CD14-positive monocyte (primary cell): ENCODE data around the gene FAM110D. TPM values are rescaled to one million over a fixed set of nuclear protein-coding genes. Genes with fewer than 3 reads are reported as not detected.

Source experiments
- DNase-seq, 3 donors: peaks; one replicate each; pipeline ENCODE4 v3.0.0-alpha.2; 2011 to 2022
- H2AFZ ChIP-seq: 2 replicates; pipeline ENCODE4 v1.6.0; 2012; ENCODE audit warnings: mild to moderate bottlenecking, low read depth, low read length, inconsistent platforms; ENCODE audit not compliant: insufficient read depth, poor library complexity, severe bottlenecking
- H3K27ac ChIP-seq, 2 donors: 1 replicate in 1 of 2; 2 replicates in 1 of 2; pipeline ENCODE4 v1.5.1; 2012 to 2013; ENCODE audit warnings: low read length in 2 of 2, control low read depth in 1 of 2, inconsistent platforms in 1 of 2, low read depth in 1 of 2, mild to moderate bottlenecking in 1 of 2
- H3K27me3 ChIP-seq, 2 donors: one replicate each; pipeline versions ENCODE4 v1.6.0 to v1.6.1; 2011 to 2013; ENCODE audit warnings: low read length in 2 of 2; ENCODE audit not compliant: control insufficient read depth in 2 of 2, insufficient read depth in 2 of 2
- H3K36me3 ChIP-seq, 2 donors: replicated peaks in 1 of 2; 1 replicate in 1 of 2; 2 replicates in 1 of 2; pipeline versions ENCODE4 v1.5.1 to v1.6.1; 2012 to 2013; ENCODE audit warnings: low read length in 2 of 2, control low read depth in 1 of 2, inconsistent platforms in 1 of 2, mild to moderate bottlenecking in 1 of 2; ENCODE audit not compliant: insufficient read depth in 2 of 2, control insufficient read depth in 1 of 2
- H3K4me1 ChIP-seq, 2 donors: 1 replicate in 1 of 2; 2 replicates in 1 of 2; pipeline versions ENCODE4 v1.5.1 to v1.6.1; 2012 to 2013; ENCODE audit warnings: low read length in 2 of 2, control low read depth in 1 of 2, inconsistent platforms in 1 of 2, mild to moderate bottlenecking in 1 of 2, moderate library complexity in 1 of 2; ENCODE audit not compliant: insufficient read depth in 2 of 2, control insufficient read depth in 1 of 2
- H3K4me2 ChIP-seq: replicated peaks from 2 replicates; pipeline ENCODE3; 2012; ENCODE audit warnings: low read length, moderate library complexity, mild to moderate bottlenecking; ENCODE audit not compliant: poor library complexity, severe bottlenecking; ENCODE audit errors: extremely low read depth
- H3K4me3 ChIP-seq, 3 experiments: fragments of 200-600 bp in 1 of 3; sonication (generic) in 1 of 3; replicated peaks in 1 of 3; 1 replicate in 2 of 3; 2 replicates in 1 of 3; pipeline ENCODE4 v1.5.1; 2011 to 2013; ENCODE audit warnings: low read length in 3 of 3, mild to moderate bottlenecking in 3 of 3, control low read depth in 2 of 3, low read depth in 2 of 3, inconsistent platforms in 1 of 3, moderate library complexity in 1 of 3
- H3K79me2 ChIP-seq: 2 replicates; pipeline ENCODE4 v1.6.0; 2012; ENCODE audit warnings: mild to moderate bottlenecking, control low read depth, inconsistent platforms, low read length, moderate library complexity; ENCODE audit not compliant: insufficient read depth
- H3K9ac ChIP-seq: 2 replicates; pipeline ENCODE4 v1.6.0; 2017; ENCODE audit warnings: low read length, mild to moderate bottlenecking; ENCODE audit not compliant: insufficient read depth, poor library complexity, severe bottlenecking
- H3K9me3 ChIP-seq, 2 donors: replicated peaks in 1 of 2; 1 replicate in 1 of 2; 2 replicates in 1 of 2; pipeline versions ENCODE4 v1.5.1 to v1.6.1; 2012 to 2013; ENCODE audit warnings: low read length in 2 of 2, control low read depth in 1 of 2; ENCODE audit not compliant: control insufficient read depth in 1 of 2, insufficient read depth in 1 of 2
- H4K20me1 ChIP-seq: 2 replicates; pipeline ENCODE4 v1.6.0; 2012; ENCODE audit warnings: mild to moderate bottlenecking, low read length, control low read depth, moderate library complexity; ENCODE audit not compliant: insufficient read depth
- H3K27ac Mint-ChIP-seq, 7 donors: one replicate each; pipeline ENCODE4 v1.8.0; 2020; ENCODE audit warnings: mild to moderate bottlenecking in 7 of 7, mixed read lengths in 7 of 7, moderate library complexity in 6 of 7, inconsistent platforms in 2 of 7
- H3K27me3 Mint-ChIP-seq, 3 donors: one replicate each; pipeline ENCODE4 v1.8.0; 2021 to 2022; ENCODE audit warnings: low read depth in 3 of 3, mild to moderate bottlenecking in 3 of 3, mixed read lengths in 3 of 3, moderate library complexity in 3 of 3, inconsistent platforms in 1 of 3
- H3K36me3 Mint-ChIP-seq, 2 donors: one replicate each; pipeline ENCODE4 v1.8.0; 2020; ENCODE audit warnings: mixed read lengths in 2 of 2, inconsistent platforms in 1 of 2, mild to moderate bottlenecking in 1 of 2
- H3K4me1 Mint-ChIP-seq: one replicate; pipeline ENCODE4 v1.8.0; 2020; ENCODE audit warnings: mild to moderate bottlenecking, mixed read lengths
- H3K4me3 Mint-ChIP-seq, 2 donors: one replicate each; pipeline ENCODE4 v1.8.0; 2020; ENCODE audit warnings: mild to moderate bottlenecking in 2 of 2, mixed read lengths in 2 of 2, moderate library complexity in 1 of 2
- H3K9me3 Mint-ChIP-seq, 7 donors: one replicate each; pipeline ENCODE4 v1.8.0; 2020 to 2022; ENCODE audit warnings: mixed read lengths in 7 of 7, mild to moderate bottlenecking in 6 of 7, moderate library complexity in 6 of 7, inconsistent platforms in 2 of 7
- CTCF ChIP-seq: fragments of 200-600 bp; IDR thresholded peaks from one replicate; pipeline ENCODE4 v1.8.0; 2022; ENCODE audit warnings: antibody characterized with exemption, mild to moderate bottlenecking
- WGBS: methylation state at CpG from one replicate; pipeline ENCODE4 v1.1.5; 2013; ENCODE audit warnings: missing lambda C conversion rate; ENCODE audit not compliant: insufficient coverage; 5-methylcytosine and 5-hydroxymethylcytosine counted together
- intact Hi-C, 2 donors: fragments of 100-400 bp; cut with micrococcal nuclease; formaldehyde crosslinking; loops; one replicate each; pipeline versions ENCODE4 v1.15.0 to v1.15.1; 2023
- polyA plus RNA-seq, 3 donors: library from polyadenylated mRNA; depleted of rRNA in 1 of 3; unstranded in 2 of 3; stranded (reverse) in 1 of 3; fragments of 300-500 nt in 2 of 3; fragments of >200 nt in 1 of 3; fragmentation: Illumina TruSeq in 2 of 3; gene quantifications; 1 replicate in 2 of 3; 2 replicates in 1 of 3; pipeline ENCODE4 v1.2.3, GENCODE V29; 2012 to 2021

FAM110D gene
- polyA plus RNA-seq, 3 donors = not detected

GRCh38 chr1:26184086-26184485, 25.2 kb downstream of the FAM110D start:
- Histone ChIP-seq H3K4me2 (no peak overlapping the region), H3K4me3 (no peak overlapping the region), H2AFZ (no peak overlapping the region), H4K20me1 (no peaks in the 10 kb centered on the region), H3K27ac (no peak overlapping the region), H3K79me2 (no peaks in the 10 kb centered on the region), H3K27me3 (no peaks in the 10 kb centered on the region), H3K9me3 (no peaks in the 10 kb centered on the region), H3K36me3 (no peaks in the 10 kb centered on the region), H3K9ac (no peak overlapping the region), H3K4me1 (no peaks in the 10 kb centered on the region)
- no peak for DNase-seq
- H3K4me3 Mint-ChIP-seq = no peak overlapping the region
- no peaks in the 10 kb centered on the region for H3K4me1 Mint-ChIP-seq
- 99% methylated on average over 5 of the region's 7 CpGs for WGBS
- intact Hi-C loops = no loop called here
- H3K27ac Mint-ChIP-seq = no peak overlapping the region
- no peaks in the 10 kb centered on the region for H3K36me3 Mint-ChIP-seq
- no peaks in the 10 kb centered on the region for H3K9me3 Mint-ChIP-seq
- no peaks in the 10 kb centered on the region for H3K27me3 Mint-ChIP-seq
- TF ChIP-seq CTCF = no peak

GRCh38 chr1:26184883-26185282, 26.0 kb downstream of the FAM110D start:
- WGBS = 94% methylated on average over 12 of the region's 21 CpGs
- DNase-seq = no peak
- no peak overlapping the region for H3K4me3 Mint-ChIP-seq
- Histone ChIP-seq H3K4me2 (no peak overlapping the region), H3K9me3 (no peaks in the 10 kb centered on the region), H3K27ac (no peak overlapping the region), H2AFZ (no peak overlapping the region), H3K79me2 (no peaks in the 10 kb centered on the region), H3K36me3 (no peaks in the 10 kb centered on the region), H3K4me3 (no peak overlapping the region), H3K27me3 (no peaks in the 10 kb centered on the region), H4K20me1 (no peaks in the 10 kb centered on the region), H3K9ac (no peak overlapping the region), H3K4me1 (no peaks in the 10 kb centered on the region)
- H3K4me1 Mint-ChIP-seq = no peaks in the 10 kb centered on the region
- H3K27ac Mint-ChIP-seq = no peak overlapping the region
- no peaks in the 10 kb centered on the region for H3K27me3 Mint-ChIP-seq
- no peaks in the 10 kb centered on the region for H3K9me3 Mint-ChIP-seq
- intact Hi-C loops = no loop called here
- no peaks in the 10 kb centered on the region for H3K36me3 Mint-ChIP-seq
- no peak for TF ChIP-seq CTCF
